Glomerular visceral epithelial cell (primary cell): ENCODE measurements around the gene THOC2.
"Not testable (repeated sequence)": the region's sequence is repeated elsewhere in the genome, so short reads cannot be mapped to it uniquely, and the experiment has no call there.

Source experiments
- DNase-seq: peaks from one replicate; pipeline ENCODE4 v3.0.0-alpha.2; 2016; ENCODE audit errors: extremely low spot score

Gene THOC2

GRCh38 chrX:123732670-123733363 is at the start of gene THOC2:
THOC2 (minus strand) TSS chrX:123733052; CDS start chrX:123733022, 30 bp downstream.
- DNase-seq, result peak; percentile 82

GRCh38 chrX:123781786-123782185 is 48.9 kb upstream of the THOC2 start:
- not testable (repeated sequence) for DNase-seq

DNA sequence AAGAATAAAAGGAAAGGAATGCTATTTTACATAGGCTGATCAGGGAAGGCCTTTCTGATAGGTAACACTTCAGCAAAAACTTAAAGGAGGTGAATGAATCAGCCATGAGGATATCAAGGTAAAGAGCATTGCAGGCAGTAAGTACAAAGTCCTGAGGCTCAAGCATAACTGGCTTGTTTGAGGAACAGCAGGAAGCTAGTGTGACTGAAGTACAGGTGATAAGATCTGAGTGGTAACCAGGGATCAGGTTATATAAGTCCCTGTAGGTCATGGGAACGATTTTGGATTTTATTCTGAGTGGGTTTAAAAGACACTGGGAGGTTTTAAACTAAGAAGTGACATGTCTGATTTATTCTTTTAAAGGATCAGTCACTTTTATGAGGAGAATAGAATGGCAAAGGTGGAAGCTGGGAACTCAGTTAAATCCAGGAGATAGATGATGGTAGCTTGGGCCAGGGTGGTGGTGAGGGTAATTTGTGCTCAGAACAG is 47.1 kb upstream of the THOC2 start:
- no peak for DNase-seq

DNA sequence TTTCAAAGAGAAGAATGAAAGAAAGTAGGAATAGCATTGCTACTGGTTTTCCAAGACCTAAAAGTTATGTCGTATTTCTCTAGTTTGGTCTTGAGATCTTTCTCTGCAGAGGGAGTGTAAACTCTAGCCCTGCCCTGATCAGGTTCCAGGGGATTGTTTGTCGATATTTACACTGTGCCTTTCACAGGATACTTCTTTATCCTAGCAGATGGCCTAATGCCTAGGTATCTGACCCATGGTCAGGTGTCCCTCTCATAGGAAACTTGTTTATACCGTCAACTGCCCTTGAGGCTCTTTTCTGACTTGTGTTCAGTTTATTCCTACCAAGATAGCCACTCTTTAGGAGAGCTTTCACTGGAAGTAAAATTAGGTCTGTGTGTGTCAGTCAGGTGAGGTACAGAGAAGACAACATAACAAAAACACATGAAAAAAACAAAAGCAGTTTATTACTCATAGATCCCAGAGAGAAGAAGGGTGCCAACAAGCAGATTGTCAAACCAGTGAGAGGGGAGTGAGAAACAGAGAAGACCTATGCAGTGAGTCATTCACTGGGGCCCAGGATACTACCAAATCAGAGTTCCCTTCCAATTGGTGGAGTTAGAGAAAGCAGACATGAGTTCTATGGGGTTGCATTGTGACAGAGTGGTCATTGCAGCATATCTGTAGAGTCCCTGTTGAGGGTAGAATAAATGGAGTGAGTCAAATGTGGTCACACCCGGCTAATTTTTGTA is 40.6 kb upstream of the THOC2 start:
- DNase-seq, result peak; percentile 2

GRCh38 chrX:123771449-123772064 is 38.7 kb upstream of the THOC2 start:
- DNase-seq, result peak; percentile 23

DNA sequence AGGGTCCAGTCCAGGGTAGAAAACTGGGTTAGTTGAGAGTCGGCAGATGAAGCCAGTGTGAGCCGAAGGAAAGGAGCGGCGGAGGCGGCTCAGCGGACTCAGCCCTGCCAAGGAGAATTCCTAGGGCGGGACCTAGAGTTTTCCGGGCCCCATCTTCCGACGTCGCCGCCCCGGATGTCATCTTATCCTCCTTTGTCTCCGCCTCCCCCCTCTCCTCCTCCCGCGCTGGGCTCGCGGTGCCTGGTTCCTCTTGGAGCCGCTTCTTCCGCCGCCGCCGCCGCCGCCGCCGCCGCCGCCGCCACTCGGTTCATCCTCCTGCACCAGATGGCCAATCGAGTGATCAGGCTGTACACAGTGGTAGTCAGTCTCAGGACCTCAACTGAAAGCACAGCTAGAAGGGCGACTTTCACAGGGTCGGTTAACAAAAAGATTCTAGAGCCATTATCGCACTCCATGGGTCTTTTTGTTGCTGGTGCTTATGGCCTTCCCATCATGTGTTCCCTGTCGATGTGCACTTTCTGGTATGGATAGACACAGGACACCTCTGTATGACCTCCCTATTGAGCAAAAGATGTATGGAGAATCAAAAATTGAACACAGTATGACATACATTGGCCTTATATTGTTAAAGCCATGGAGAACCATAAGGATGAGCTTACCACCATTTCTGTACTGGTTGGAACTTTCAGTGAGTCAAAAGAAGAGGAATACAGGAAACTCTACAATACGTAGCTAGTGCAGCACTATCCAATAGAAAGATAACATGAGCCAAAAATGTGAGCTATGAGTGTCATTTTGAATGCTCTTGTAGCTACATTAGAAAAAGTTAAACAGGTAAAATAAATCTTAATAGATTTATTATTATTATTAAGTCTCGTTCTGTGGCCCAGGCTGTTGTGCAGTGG is 32.4 kb upstream of the THOC2 start:
- DNase-seq, result peak; percentile 88

DNA sequence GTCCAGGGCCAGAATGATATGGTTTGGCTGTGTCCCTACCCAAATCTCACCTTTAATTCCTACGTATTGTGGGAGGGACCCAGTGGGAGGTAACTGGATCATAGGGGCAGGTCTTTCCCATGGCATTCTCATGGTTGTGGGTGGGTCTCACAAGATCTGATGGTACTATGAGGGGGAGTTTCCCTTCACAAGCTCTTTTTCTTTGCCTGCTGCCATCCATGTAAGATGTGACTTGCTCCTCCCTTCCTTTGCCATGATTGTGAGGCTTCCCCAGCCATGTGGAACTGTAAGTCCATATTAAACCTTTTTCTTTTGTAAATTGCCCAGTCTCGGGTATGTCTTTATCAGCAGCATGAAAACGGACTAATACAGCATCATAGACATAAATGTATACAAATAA is 27.0 kb upstream of the THOC2 start:
- DNase-seq, result not testable (repeated sequence)

DNA sequence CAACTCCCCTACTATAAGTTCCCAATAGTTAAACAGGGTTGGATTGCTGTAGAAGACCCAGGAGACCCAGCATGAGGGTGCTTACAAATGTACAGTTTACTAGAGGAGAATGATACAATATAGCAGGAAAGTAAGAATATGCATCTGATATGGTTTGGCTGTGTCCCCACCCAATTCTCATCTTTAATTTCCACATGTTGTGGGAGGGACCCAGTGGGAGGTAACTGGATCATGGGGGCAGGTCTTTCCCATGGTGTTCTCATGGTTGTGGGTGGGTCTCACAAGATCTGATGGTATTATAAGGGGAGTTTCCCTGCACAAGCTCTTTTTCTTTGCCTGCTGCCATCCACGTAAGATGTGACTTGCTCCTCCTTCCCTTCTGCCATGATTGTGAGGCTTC is 24.9 kb upstream of the THOC2 start:
- not testable (repeated sequence) for DNase-seq

GRCh38 chrX:123756320-123756719 is 23.5 kb upstream of the THOC2 start:
- no peak for DNase-seq

DNA sequence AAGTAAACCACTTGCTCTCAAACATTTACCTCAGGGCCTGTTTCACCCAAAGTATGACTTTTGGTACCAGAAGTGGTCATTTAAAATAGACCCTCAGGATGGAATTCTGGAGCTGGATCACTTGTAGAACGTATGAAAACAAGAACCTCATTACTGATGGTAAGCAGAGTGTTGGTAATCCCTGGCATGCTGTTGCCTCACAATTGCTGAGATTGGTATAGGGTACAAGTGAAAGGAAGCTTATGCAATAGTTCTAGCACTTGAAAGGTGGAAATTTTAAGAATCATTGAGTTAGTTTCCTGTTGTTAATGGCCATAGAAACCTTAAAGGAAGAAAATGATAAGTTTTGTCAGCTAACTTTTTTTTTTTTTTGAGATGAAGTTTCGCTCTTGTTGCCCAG is 22.3 kb upstream of the THOC2 start:
- no peak for DNase-seq

DNA sequence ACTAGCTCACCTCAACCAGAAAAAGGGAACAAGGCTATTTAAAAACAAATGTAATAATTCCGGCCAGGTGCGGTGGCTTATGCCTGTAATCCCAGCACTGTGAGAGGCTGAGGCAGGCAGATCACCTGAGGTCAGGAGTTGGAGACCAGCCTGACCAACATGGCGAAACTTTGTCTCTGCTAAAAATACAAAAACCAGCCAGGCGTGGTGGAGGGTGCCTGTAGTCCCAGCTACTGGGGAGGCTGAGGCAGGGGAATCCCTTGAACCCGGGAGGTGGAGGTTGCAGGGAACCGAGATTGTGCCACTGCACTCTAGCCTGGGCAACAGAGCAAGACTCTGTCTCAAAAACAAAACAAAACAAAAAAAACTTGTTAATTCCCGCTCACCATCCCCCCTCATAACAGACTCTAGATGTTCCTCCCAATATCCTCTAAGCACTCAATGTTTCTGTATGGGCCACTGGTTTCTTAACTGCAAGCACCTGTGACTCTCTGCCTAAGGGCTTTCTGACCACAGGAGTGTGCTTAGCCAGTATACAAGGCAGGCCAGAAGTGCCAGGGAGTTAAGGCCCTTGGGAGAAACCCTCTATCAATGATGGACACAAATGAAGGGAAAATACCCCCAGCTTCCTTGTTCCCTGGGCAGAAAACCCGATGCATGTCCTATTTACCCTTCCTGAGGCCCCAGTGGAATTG is 21.0 kb upstream of the THOC2 start:
- DNase-seq, result no peak

DNA sequence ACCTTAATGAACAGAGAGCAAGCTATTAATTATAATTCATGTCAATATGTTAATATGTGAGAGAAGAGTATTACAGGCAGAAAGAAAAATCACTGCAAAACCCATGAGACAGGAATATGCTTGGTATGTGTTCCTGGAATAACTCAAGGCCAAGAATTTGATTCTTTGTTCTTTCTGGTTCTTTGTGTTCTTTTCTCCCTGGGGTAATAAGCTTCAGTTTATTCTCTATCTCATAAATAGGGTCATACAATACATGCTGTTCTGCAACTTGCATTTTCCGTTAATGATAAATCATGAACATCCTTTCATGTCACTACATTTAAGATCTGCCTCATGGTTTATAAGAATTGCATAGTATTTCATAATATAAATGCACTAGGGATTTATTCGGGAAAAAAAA is 16.8 kb upstream of the THOC2 start:
- DNase-seq, result no peak

- no peak for DNase-seq
Observed at GRCh38 chrX:123745511-123745910, 12.7 kb upstream of the THOC2 start.

GRCh38 chrX:123743312-123743711 is 10.5 kb upstream of the THOC2 start:
- no peak for DNase-seq

DNA sequence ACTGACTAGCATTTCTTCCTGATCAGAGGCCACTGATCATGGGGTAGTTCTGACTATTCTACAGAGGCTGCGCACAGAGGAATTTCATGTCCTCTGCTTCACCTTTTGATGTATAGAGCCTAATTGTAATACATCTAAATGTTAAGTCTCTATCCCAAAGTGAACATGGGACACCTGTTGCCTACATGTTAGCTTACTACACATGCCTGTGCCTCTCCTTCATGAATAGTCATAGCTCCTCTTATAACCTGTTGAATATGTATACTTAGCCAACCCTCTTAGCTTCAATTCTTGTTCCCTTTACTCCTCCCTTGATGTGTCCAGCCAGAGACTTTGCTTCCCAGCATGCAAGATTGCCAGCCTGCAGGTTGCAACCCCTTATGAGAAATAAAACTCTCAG is 9.6 kb upstream of the THOC2 start:
- no peak for DNase-seq

GRCh38 chrX:123740536-123740935 is 7.7 kb upstream of the THOC2 start:
- DNase-seq, result no peak

DNA sequence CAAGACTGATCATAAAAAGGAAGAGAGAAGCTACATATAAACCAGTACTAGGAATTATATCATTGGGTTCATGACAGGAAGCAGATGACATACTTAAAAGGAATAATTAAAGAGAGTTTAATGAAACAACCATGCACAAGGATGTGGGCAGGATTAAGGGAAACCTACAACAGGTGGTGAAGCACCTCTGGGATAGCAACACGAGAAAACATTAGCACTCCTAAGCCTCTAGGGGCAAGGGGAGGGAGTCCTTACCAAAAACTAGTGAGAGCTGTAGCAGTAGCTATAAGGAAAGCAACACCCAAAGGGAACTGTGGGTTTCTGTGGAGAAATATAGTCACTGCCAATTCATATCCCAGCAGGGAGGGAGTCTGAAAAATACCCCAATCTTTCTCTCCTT is 7.2 kb upstream of the THOC2 start:
- no peak for DNase-seq

DNA sequence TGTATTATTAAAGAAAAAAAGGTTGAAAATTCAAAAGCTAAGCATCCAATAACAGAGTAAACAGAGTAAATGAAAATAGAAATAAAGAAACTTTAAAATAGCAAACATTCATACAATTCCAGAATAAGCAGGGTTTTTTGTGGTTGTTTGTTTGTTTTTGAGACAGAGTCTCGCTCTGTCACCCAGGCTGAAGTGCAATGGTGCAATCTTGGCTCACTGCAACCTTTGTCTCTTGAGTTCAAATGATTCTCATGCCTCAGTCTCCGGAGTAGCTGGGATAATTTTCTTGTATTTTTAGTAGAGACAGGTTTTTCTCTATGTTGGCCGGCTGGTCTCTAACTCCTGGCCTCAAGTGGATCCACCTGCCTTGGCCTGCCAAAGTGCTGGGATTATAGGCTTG is 6.6 kb upstream of the THOC2 start:
- DNase-seq, result no peak

DNA sequence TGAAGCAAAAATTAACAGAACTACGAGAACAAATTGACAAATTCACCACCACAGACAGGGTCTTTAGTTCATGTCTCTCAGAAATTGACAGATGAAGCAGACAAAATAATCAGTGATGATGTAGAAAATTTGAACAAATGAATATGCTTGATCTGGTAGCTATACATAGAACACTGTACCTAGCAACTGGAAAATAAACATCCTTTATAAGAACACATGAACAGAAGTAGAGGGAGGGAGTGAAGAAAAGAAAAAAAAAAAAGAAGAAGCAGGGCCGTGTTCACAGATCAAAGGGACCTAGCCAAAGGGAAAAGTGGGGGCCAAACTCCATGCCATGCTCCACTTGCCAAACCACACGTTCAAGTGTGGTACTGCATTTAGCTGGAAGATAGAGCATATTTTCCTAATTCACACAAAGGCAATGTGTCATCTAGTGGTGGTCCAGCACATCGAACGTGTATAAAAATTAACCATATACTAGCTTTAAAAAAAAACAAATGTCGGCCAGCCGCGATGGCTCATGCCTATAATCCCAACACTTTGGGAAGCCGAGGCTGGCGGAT is 5.6 kb upstream of the THOC2 start:
- DNase-seq, result peak; percentile 74

- peak; percentile 58 for DNase-seq
Observed at GRCh38 chrX:123736333-123736921, 3.6 kb upstream of the THOC2 start.
